AML-193 (cell line): Measurements from ENCODE around the gene SAXO2.
"Not testable (repeated sequence)": the region's sequence is repeated elsewhere in the genome, so short reads cannot be mapped to it uniquely, and the experiment has no call there.

Experiments used
- DNase-seq, 2 experiments: peaks; one replicate each; lab custom pipeline; 2025; lab: John Stamatoyannopoulos, UW

The SAXO2 gene

GRCh38 chr15:82333603-82334553 is 71.3 kb downstream of the SAXO2 start:
- DNase-seq, result not testable (repeated sequence)
